ENCODE results near the gene PATL2. TPM values are rescaled to one million over a fixed set of nuclear protein-coding genes. Genes with fewer than 3 reads are reported as not detected.

The PATL2 gene
- total RNA-seq, 1 donor from 2014 or later = not detected

- peak overlapping the region; percentile 76 for H3K9ac ChIP-seq
- H3K4me1 Mint-ChIP-seq = peaks cover 13% of the 10 kb centered on the region
- no peaks in the 10 kb centered on the region for H4K20me1 ChIP-seq (ENCODE audit: low read depth)
- no peaks in the 10 kb centered on the region for H3K27me3 ChIP-seq
- peak overlapping the region; percentile 77 for H2AFZ ChIP-seq (replicated peaks)
- peak overlapping the region; percentile 74 for H3K4me3 ChIP-seq
- H3K9me3 Mint-ChIP-seq = no peaks in the 10 kb centered on the region
- H3K36me3 ChIP-seq = peaks cover 3% of the 10 kb centered on the region
- H3K4me3 Mint-ChIP-seq = peak overlapping the region; percentile 99
- H3F3A ChIP-seq (ENCODE audit: low read depth) = peaks cover 6% of the 10 kb centered on the region
- H3K4me1 ChIP-seq = peaks cover 7% of the 10 kb centered on the region
- no peak for TF ChIP-seq EZH2 (IDR thresholded peaks at IDR 0.05)
- TF ChIP-seq CTCF (IDR thresholded peaks at IDR 0.05) = no peak
- TF ChIP-seq EZH2phosphoT487 (IDR thresholded peaks at IDR 0.05) = no peak
- no peaks in the 10 kb centered on the region for H3K27me3 Mint-ChIP-seq (ENCODE audit: insufficient read depth, low read depth)
- peak overlapping the region; percentile 95 for H3K27ac Mint-ChIP-seq
- peak; percentile 64 for DNase-seq (ENCODE audit: low spot score)
- H3K9me3 ChIP-seq (ENCODE audit: low read depth) = no peaks in the 10 kb centered on the region
- peak overlapping the region; percentile 98 for H3K4me2 ChIP-seq
- peaks cover 4% of the 10 kb centered on the region for H3K36me3 Mint-ChIP-seq
- H3K27ac ChIP-seq = peak overlapping the region; percentile 57
- peaks cover 28% of the 10 kb centered on the region for H3K79me2 ChIP-seq (ENCODE audit: low read depth)
Measured at GRCh38 chr15:44662478-44663409, 48.4 kb downstream of the PATL2 start.

- H3K27ac ChIP-seq = no peak overlapping the region
- peaks cover 7% of the 10 kb centered on the region for H3K4me1 ChIP-seq
- no peaks in the 10 kb centered on the region for H3K9me3 ChIP-seq (ENCODE audit: low read depth)
- H3K4me2 ChIP-seq = peak overlapping the region; percentile 98
- TF ChIP-seq EZH2 (IDR thresholded peaks at IDR 0.05) (no peak), EZH2phosphoT487 (IDR thresholded peaks at IDR 0.05) (no peak), CTCF (IDR thresholded peaks at IDR 0.05) (no peak)
- no peaks in the 10 kb centered on the region for H3K27me3 Mint-ChIP-seq (ENCODE audit: insufficient read depth, low read depth)
- H3K4me1 Mint-ChIP-seq = peaks cover 13% of the 10 kb centered on the region
- H3K4me3 ChIP-seq = peak overlapping the region; percentile 74
- H3K9ac ChIP-seq = no peak overlapping the region
- H3K4me3 Mint-ChIP-seq = peak overlapping the region; percentile 44
- H3K36me3 ChIP-seq = peaks cover 3% of the 10 kb centered on the region
- H3K79me2 ChIP-seq (ENCODE audit: low read depth) = peaks cover 28% of the 10 kb centered on the region
- H3F3A ChIP-seq (ENCODE audit: low read depth) = peaks cover 6% of the 10 kb centered on the region
- no peaks in the 10 kb centered on the region for H3K9me3 Mint-ChIP-seq
- no peak overlapping the region for H2AFZ ChIP-seq (replicated peaks)
- no peaks in the 10 kb centered on the region for H4K20me1 ChIP-seq (ENCODE audit: low read depth)
- H3K27me3 ChIP-seq = no peaks in the 10 kb centered on the region
- DNase-seq (ENCODE audit: low spot score) = no peak
- H3K27ac Mint-ChIP-seq = no peak overlapping the region
- peaks cover 8% of the 10 kb centered on the region for H3K36me3 Mint-ChIP-seq
Measured at GRCh38 chr15:44661576-44661975, 49.5 kb downstream of the PATL2 start.

GRCh38 chr15:44659056-44659455, 52.1 kb downstream of the PATL2 start:
- H3K27ac Mint-ChIP-seq = no peak overlapping the region
- H3F3A ChIP-seq (ENCODE audit: low read depth) = peaks cover 4% of the 10 kb centered on the region
- peaks cover 12% of the 10 kb centered on the region for H3K36me3 Mint-ChIP-seq
- no peak overlapping the region for H3K4me3 ChIP-seq
- peaks cover 8% of the 10 kb centered on the region for H3K36me3 ChIP-seq
- peaks cover 7% of the 10 kb centered on the region for H3K4me1 ChIP-seq
- H3K4me3 Mint-ChIP-seq = no peak overlapping the region
- H3K27ac ChIP-seq = no peak overlapping the region
- no peaks in the 10 kb centered on the region for H3K27me3 Mint-ChIP-seq (ENCODE audit: insufficient read depth, low read depth)
- H3K4me2 ChIP-seq = no peak overlapping the region
- peaks cover 12% of the 10 kb centered on the region for H3K4me1 Mint-ChIP-seq
- peaks cover 28% of the 10 kb centered on the region for H3K79me2 ChIP-seq (ENCODE audit: low read depth)
- no peak overlapping the region for H2AFZ ChIP-seq (replicated peaks)
- no peak for TF ChIP-seq CTCF (IDR thresholded peaks at IDR 0.05)
- TF ChIP-seq EZH2phosphoT487 (IDR thresholded peaks at IDR 0.05) = no peak
- TF ChIP-seq EZH2 (IDR thresholded peaks at IDR 0.05) = no peak
- no peak overlapping the region for H3K9ac ChIP-seq
- no peaks in the 10 kb centered on the region for H3K9me3 Mint-ChIP-seq
- no peaks in the 10 kb centered on the region for H3K27me3 ChIP-seq
- no peak for DNase-seq (ENCODE audit: low spot score)
- no peaks in the 10 kb centered on the region for H4K20me1 ChIP-seq (ENCODE audit: low read depth)
- no peaks in the 10 kb centered on the region for H3K9me3 ChIP-seq (ENCODE audit: low read depth)
